H1 (cell line): Measurements from ENCODE around the gene C9orf50. TPM values are rescaled to one million over a fixed set of nuclear protein-coding genes. Genes with fewer than 3 reads are reported as not detected.

Experiments used
- JUN ChIP-seq: IDR thresholded peaks from 2 replicates; pipeline ENCODE4 v1.6.1; 2011; ENCODE audit warnings: low read depth, mild to moderate bottlenecking, improper control_type of control experiment, low read length
- SIN3A ChIP-seq, 2 experiments: IDR thresholded peaks in 1 of 2; conservative IDR thresholded peaks in 1 of 2; 2 replicates each; pipeline ENCODE4 v1.6.1; 2011 to 2012; ENCODE audit warnings: low read length in 2 of 2, improper control_type of control experiment in 1 of 2, low read depth in 1 of 2, mild to moderate bottlenecking in 1 of 2
- polyA plus RNA-seq, 7 experiments: library from polyadenylated mRNA; depleted of rRNA in 3 of 7; stranded (reverse) in 5 of 7; unstranded in 2 of 7; fragments of >200 nt in 5 of 7; fragments of 200-250 nt in 2 of 7; gene quantifications; 1 replicate in 5 of 7; 2 replicates in 1 of 7; 4 replicates in 1 of 7; pipeline versions ENCODE4 v1.2.1 to v1.2.3, GENCODE V29; 2011 to 2013; ENCODE audit warnings: missing spikeins in 2 of 7, mixed read lengths in 2 of 7
- total RNA-seq: library from RNA; stranded (reverse); fragmentation: NEBNext Ultra II Directional; extraction: Animal tissue kit (Norgen Biotek cat#: 25700); gene quantifications from 2 replicates; pipeline ENCODE4 v1.2.1, GENCODE V29; 2021
- TF ChIP-seq, protein P1 (sequence below), 3 experiments: IDR thresholded peaks; 1 replicate in 2 of 3; 2 replicates in 1 of 3; pipeline versions ENCODE4 v1.5.1 to v1.6.1; 2011; ENCODE audit warnings: low read length in 3 of 3, mild to moderate bottlenecking in 3 of 3, inconsistent platforms in 2 of 3, low read depth in 1 of 3, moderate library complexity in 1 of 3; ENCODE audit not compliant: insufficient read depth in 1 of 3; ENCODE audit errors: control extremely low read depth in 1 of 3

The C9orf50 gene
- total and polyA plus RNA-seq, 2 of the 8 experiments (the other 6 are each of a cell fraction or from before 2014, with no cell fraction given): not detected

DNA sequence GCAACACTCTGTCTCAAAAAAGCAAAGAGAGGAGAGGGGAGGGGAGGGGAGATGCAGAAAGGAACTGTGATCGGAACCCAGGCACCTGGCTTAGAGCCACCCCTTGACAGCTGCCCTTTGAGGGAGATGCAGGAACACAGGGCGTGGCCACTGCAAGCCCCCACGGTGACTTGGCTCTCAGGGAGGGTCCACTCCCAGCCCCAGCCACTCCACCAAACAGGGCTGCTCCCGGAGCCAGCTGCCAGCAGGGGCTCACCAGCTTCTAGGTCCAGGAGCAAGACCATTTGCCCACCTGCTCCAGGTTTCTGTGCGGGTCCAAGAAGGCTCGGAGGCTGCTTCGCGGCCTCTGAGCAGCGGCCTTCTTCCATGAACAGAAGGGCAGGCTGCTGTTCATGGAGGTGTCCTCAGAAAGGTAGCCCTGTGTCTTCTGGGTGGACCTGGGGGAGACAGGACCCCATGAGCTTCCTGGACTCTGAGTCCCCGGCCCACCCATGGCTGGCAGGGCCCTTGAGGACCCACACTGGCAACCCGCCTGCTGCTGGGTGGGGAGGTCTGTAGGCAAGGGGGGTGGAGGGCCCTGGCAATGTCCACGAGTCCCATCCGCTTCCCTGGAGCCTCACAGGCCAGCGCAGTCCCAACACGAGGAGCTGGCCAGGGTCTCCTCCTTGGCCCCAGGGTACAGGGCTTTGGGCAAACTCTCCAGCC is 7.9 kb downstream of the C9orf50 start (continued):
- TF ChIP-seq, protein P1, sequence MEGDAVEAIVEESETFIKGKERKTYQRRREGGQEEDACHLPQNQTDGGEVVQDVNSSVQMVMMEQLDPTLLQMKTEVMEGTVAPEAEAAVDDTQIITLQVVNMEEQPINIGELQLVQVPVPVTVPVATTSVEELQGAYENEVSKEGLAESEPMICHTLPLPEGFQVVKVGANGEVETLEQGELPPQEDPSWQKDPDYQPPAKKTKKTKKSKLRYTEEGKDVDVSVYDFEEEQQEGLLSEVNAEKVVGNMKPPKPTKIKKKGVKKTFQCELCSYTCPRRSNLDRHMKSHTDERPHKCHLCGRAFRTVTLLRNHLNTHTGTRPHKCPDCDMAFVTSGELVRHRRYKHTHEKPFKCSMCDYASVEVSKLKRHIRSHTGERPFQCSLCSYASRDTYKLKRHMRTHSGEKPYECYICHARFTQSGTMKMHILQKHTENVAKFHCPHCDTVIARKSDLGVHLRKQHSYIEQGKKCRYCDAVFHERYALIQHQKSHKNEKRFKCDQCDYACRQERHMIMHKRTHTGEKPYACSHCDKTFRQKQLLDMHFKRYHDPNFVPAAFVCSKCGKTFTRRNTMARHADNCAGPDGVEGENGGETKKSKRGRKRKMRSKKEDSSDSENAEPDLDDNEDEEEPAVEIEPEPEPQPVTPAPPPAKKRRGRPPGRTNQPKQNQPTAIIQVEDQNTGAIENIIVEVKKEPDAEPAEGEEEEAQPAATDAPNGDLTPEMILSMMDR (IDR thresholded peaks at IDR 0.05; ENCODE audit: control extremely low read depth in 1 of 3, insufficient read depth in 1 of 3, low read depth in 1 of 3, low read length in 3 of 3): no peak
- TF ChIP-seq JUN (no peak), SIN3A (conservative IDR thresholded peaks at IDR 0.05 in 1 of 2, IDR thresholded peaks at IDR 0.05 in 1 of 2; ENCODE audit: low read depth in 1 of 2, low read length in 2 of 2) (no peak)
